GM21526 (cell line): ENCODE results near the gene IFNL1.
"Not testable (repeated sequence)": the region's sequence is repeated elsewhere in the genome, so short reads cannot be mapped to it uniquely, and the experiment has no call there.

Experiments used
- ATAC-seq: cut with Tn5 transposase; IDR thresholded peaks from one replicate; pipeline ENCODE4 v1.9.1; 2021; ENCODE audit warnings: moderate library complexity; ENCODE audit not compliant: unreplicated experiment, low FRiP score

Gene IFNL1

GRCh38 chr19:39307046-39307821 lies 11.0 kb downstream of the IFNL1 start:
- ATAC-seq: no peak

GRCh38 chr19:39307822-39308530 lies 11.8 kb downstream of the IFNL1 start:
- ATAC-seq: no peak

GRCh38 chr19:39308531-39309304 lies 12.5 kb downstream of the IFNL1 start:
- ATAC-seq: no peak

- ATAC-seq: not testable (repeated sequence)
Measured at GRCh38 chr19:39309305-39309670, 13.1 kb downstream of the IFNL1 start.

GRCh38 chr19:39310558-39311311 lies 14.5 kb downstream of the IFNL1 start:
- no peak for ATAC-seq

- ATAC-seq: no peak
Measured at GRCh38 chr19:39314016-39314728, 18.0 kb downstream of the IFNL1 start.

GRCh38 chr19:39315933-39316332 lies 19.7 kb downstream of the IFNL1 start:
- no peak for ATAC-seq

GRCh38 chr19:39316627-39317321 lies 20.6 kb downstream of the IFNL1 start:
- ATAC-seq: no peak

- ATAC-seq: no peak
Measured at GRCh38 chr19:39317476-39317875, 21.3 kb downstream of the IFNL1 start.

GRCh38 chr19:39318071-39318470 lies 21.9 kb downstream of the IFNL1 start:
- no peak for ATAC-seq

- ATAC-seq: no peak
Measured at GRCh38 chr19:39318690-39319089, 22.5 kb downstream of the IFNL1 start.

- ATAC-seq: no peak
Measured at GRCh38 chr19:39319098-39319891, 23.1 kb downstream of the IFNL1 start.

- ATAC-seq: no peak
Measured at GRCh38 chr19:39319892-39320248, 23.7 kb downstream of the IFNL1 start.

GRCh38 chr19:39321117-39321831 lies 25.1 kb downstream of the IFNL1 start:
- ATAC-seq: no peak

- no peak for ATAC-seq
Measured at GRCh38 chr19:39321832-39322176, 25.6 kb downstream of the IFNL1 start.

- no peak for ATAC-seq
Measured at GRCh38 chr19:39324242-39324842, 28.1 kb downstream of the IFNL1 start.

- no peak for ATAC-seq
Measured at GRCh38 chr19:39325778-39326665, 29.8 kb downstream of the IFNL1 start.
